G401 (cell line): ENCODE results near the gene P2RY2. TPM values are rescaled to one million over a fixed set of nuclear protein-coding genes. Genes with fewer than 3 reads are reported as not detected.
"Not testable (repeated sequence)": the region's sequence is repeated elsewhere in the genome, so short reads cannot be mapped to it uniquely, and the experiment has no call there.

Experiments
- DNase-seq: peaks from one replicate; pipeline ENCODE4 v3.0.0-alpha.2; 2015; ENCODE audit warnings: low spot score
- in situ Hi-C: cut with HindIII; loops from 2 replicates; pipeline ENCODE4 v1.10.0; 2016; ENCODE audit warnings: low sequenced_read_pairs, mixed read lengths
- total RNA-seq: library from RNA; depleted of rRNA; stranded (reverse); fragments of >200 nt; shearing (Covaris generic); gene quantifications from 2 replicates; pipeline ENCODE4 v1.2.3, GENCODE V29; 2014; rRNA removed

Gene P2RY2
- total RNA-seq, 1 experiment from 2014 or later: not detected

- no peak for DNase-seq
- in situ Hi-C loops: no loop called here
Measured at GRCh38 chr11:73271936-73272679, 54.0 kb downstream of the P2RY2 start, which contains the start of gene P2RY6. TSS of gene P2RY6 (plus strand) at chr11:73272338. CDS start at chr11:73296519, 24,181 bp downstream.

GRCh38 chr11:73272680-73273038 is 54.6 kb downstream of the P2RY2 start:
- no peak for DNase-seq
- in situ Hi-C loops: no loop called here

- in situ Hi-C loops: no loop called here
- no peak for DNase-seq
Measured at GRCh38 chr11:73273222-73273895, 55.3 kb downstream of the P2RY2 start.

- in situ Hi-C loops: not testable (repeated sequence)
Measured at GRCh38 chr11:73274191-73274590, 56.1 kb downstream of the P2RY2 start.

GRCh38 chr11:73274722-73275380 is 56.8 kb downstream of the P2RY2 start:
- no peak for DNase-seq
- in situ Hi-C loops: no loop called here

More at GRCh38 chr11:73274191-73274590, 56.1 kb downstream of the P2RY2 start:
- DNase-seq: not testable (repeated sequence)

- DNase-seq: no peak
- in situ Hi-C loops: no loop called here
Measured at GRCh38 chr11:73275381-73275750, 57.3 kb downstream of the P2RY2 start.

GRCh38 chr11:73277467-73277866 is 59.4 kb downstream of the P2RY2 start:
- in situ Hi-C loops: no loop called here

GRCh38 chr11:73280626-73281025 is 62.5 kb downstream of the P2RY2 start:
- in situ Hi-C loops: no loop called here
- no peak for DNase-seq

More at GRCh38 chr11:73277467-73277866, 59.4 kb downstream of the P2RY2 start:
- no peak for DNase-seq

- in situ Hi-C loops: no loop called here
- no peak for DNase-seq
Measured at GRCh38 chr11:73281201-73281741, 63.2 kb downstream of the P2RY2 start.

- in situ Hi-C loops: no loop called here
- no peak for DNase-seq
Measured at GRCh38 chr11:73281796-73282660, 63.9 kb downstream of the P2RY2 start.

- in situ Hi-C loops: no loop called here
- no peak for DNase-seq
Measured at GRCh38 chr11:73283276-73284000, 65.4 kb downstream of the P2RY2 start.

GRCh38 chr11:73284106-73284505 is 66.0 kb downstream of the P2RY2 start:
- no peak for DNase-seq
- in situ Hi-C loops: no loop called here

- in situ Hi-C loops: no loop called here
- DNase-seq: no peak
Measured at GRCh38 chr11:73285721-73286120, 67.6 kb downstream of the P2RY2 start.

Other genes starting within 250 kb of the P2RY2 start
- 4.1 and 11.0 TPM in 2 replicates for gene FCHSD2, start 76.0 kb upstream of the P2RY2 start, total RNA-seq
- gene P2RY6, start 54.1 kb downstream of the P2RY2 start, total RNA-seq: not detected in 2 replicates
- gene ARHGEF17, start 90.0 kb downstream of the P2RY2 start, total RNA-seq: 19.9 and 31.0 TPM in 2 replicates
- gene RELT, start 158.1 kb downstream of the P2RY2 start, total RNA-seq: 6.2 and 6.7 TPM in 2 replicates